Neural cell (in vitro differentiated cells): ENCODE measurements around the gene SCNN1A. TPM values are rescaled to one million over a fixed set of nuclear protein-coding genes. Genes with fewer than 3 reads are reported as not detected.
"Not testable (repeated sequence)": the region's sequence is repeated elsewhere in the genome, so short reads cannot be mapped to it uniquely, and the experiment has no call there.

Source experiments
- H2AFZ ChIP-seq: fragments of 200-600, 300-800 bp; sonication (generic), shearing (Covaris generic); 2 replicates; pipeline ENCODE4 v1.6.0; 2014; ENCODE audit warnings: low read depth, mild to moderate bottlenecking, antibody characterized with exemption, low read length, moderate library complexity
- H3F3A ChIP-seq: fragments of 200-600 bp; shearing (Covaris generic); 2 replicates; pipeline ENCODE4 v1.6.1; 2016; ENCODE audit warnings: mild to moderate bottlenecking, moderate library complexity, mixed read lengths, antibody characterized with exemption, low read length; ENCODE audit not compliant: insufficient read depth, poor library complexity, severe bottlenecking
- H3K27ac ChIP-seq: fragments of 200-600, 300-800 bp; sonication (generic), shearing (Covaris generic); 2 replicates; pipeline ENCODE4 v1.5.1; 2014; ENCODE audit warnings: mild to moderate bottlenecking, low read length, moderate library complexity
- H3K27me3 ChIP-seq: fragments of 300-800, 200-600 bp; sonication (generic), shearing (Covaris generic); 2 replicates; pipeline ENCODE4 v1.6.0; 2014; ENCODE audit warnings: mild to moderate bottlenecking, low read depth, low read length, moderate library complexity; ENCODE audit not compliant: insufficient read depth
- H3K36me3 ChIP-seq: fragments of 300-800, 200-600 bp; sonication (generic), shearing (Covaris generic); 2 replicates; pipeline ENCODE4 v1.5.1; 2014; ENCODE audit warnings: mild to moderate bottlenecking, antibody characterized with exemption, low read length, moderate library complexity; ENCODE audit not compliant: insufficient read depth
- H3K4me2 ChIP-seq: fragments of 300-800, 200-600 bp; sonication (generic), shearing (Covaris generic); 2 replicates; pipeline ENCODE4 v1.6.0; 2014; ENCODE audit warnings: mild to moderate bottlenecking, low read length
- H3K4me3 ChIP-seq: fragments of 300-800, 200-600 bp; sonication (generic), shearing (Covaris generic); 2 replicates; pipeline ENCODE4 v1.5.1; 2014; ENCODE audit warnings: mild to moderate bottlenecking, low read length, moderate library complexity
- H3K79me2 ChIP-seq: fragments of 200-600 bp; shearing (Covaris generic); replicated peaks from 2 replicates; pipeline ENCODE4 v1.6.0; 2014; ENCODE audit warnings: mild to moderate bottlenecking, low read length, moderate library complexity; ENCODE audit not compliant: insufficient read depth
- H3K9ac ChIP-seq: fragments of 300-800, 200-600 bp; sonication (generic), shearing (Covaris generic); 2 replicates; pipeline ENCODE4 v1.6.1; 2016; ENCODE audit warnings: mild to moderate bottlenecking, low read length, mixed read lengths
- H3K9me2 ChIP-seq: fragments of 200-600 bp; shearing (Covaris generic); 2 replicates; pipeline ENCODE4 v1.6.1; 2016; ENCODE audit warnings: mild to moderate bottlenecking, low read length, mixed read lengths; ENCODE audit not compliant: insufficient read depth
- H3K9me3 ChIP-seq: fragments of 200-600, 300-800 bp; sonication (generic), shearing (Covaris generic); 2 replicates; pipeline ENCODE4 v1.6.1; 2016; ENCODE audit warnings: mild to moderate bottlenecking, mixed run types, low read length, moderate library complexity, mixed read lengths
- H4K20me1 ChIP-seq: fragments of 200-600 bp; shearing (Covaris generic); 2 replicates; pipeline ENCODE4 v1.6.1; 2016; ENCODE audit warnings: mild to moderate bottlenecking, mixed run types; ENCODE audit not compliant: insufficient read depth
- EP300 ChIP-seq: fragments of 450-650 bp; conservative IDR thresholded peaks from 2 replicates; pipeline ENCODE4 v1.6.1; 2014; ENCODE audit warnings: antibody characterized with exemption, mild to moderate bottlenecking, moderate library complexity; ENCODE audit not compliant: poor library complexity, severe bottlenecking
- EZH2 ChIP-seq: fragments of 200-600, 300-800 bp; shearing (Covaris generic), sonication (generic); IDR thresholded peaks from 2 replicates; pipeline ENCODE4 v1.6.1; 2014; ENCODE audit warnings: antibody characterized with exemption, low read length, borderline replicate concordance, mild to moderate bottlenecking; ENCODE audit not compliant: insufficient read depth, poor library complexity, severe bottlenecking
- MXI1 ChIP-seq: fragments of 450-650 bp; conservative IDR thresholded peaks from 2 replicates; pipeline ENCODE4 v1.6.1; 2014; ENCODE audit warnings: antibody characterized with exemption, mild to moderate bottlenecking; ENCODE audit not compliant: poor library complexity, severe bottlenecking
- POLR2AphosphoS5 ChIP-seq: IDR thresholded peaks from 2 replicates; pipeline ENCODE4 v1.6.1; 2012
- RAD21 ChIP-seq: fragments of 450-650 bp; conservative IDR thresholded peaks from 2 replicates; pipeline ENCODE4 v1.6.1; 2014; ENCODE audit warnings: antibody characterized with exemption, mild to moderate bottlenecking, moderate library complexity
- SMC3 ChIP-seq: fragments of 450-650 bp; conservative IDR thresholded peaks from 2 replicates; pipeline ENCODE4 v1.6.1; 2014; ENCODE audit warnings: antibody characterized with exemption, mild to moderate bottlenecking, moderate library complexity; ENCODE audit not compliant: poor library complexity
- TAF1 ChIP-seq: IDR thresholded peaks from 2 replicates; pipeline ENCODE4 v1.6.1; 2012; ENCODE audit warnings: low read depth
- polyA plus RNA-seq: library from polyadenylated mRNA; depleted of rRNA; stranded (reverse); fragments of >200 nt; gene quantifications from 2 replicates; pipeline ENCODE4 v1.2.3, GENCODE V29; 2014
- TF ChIP-seq, protein P1 (sequence below): IDR thresholded peaks from 2 replicates; pipeline ENCODE4 v1.6.1; 2012; ENCODE audit warnings: borderline replicate concordance
- TF ChIP-seq, protein P2 (sequence below): fragments of 450-650 bp; IDR thresholded peaks from 2 replicates; pipeline ENCODE4 v1.5.1; 2014; ENCODE audit warnings: antibody characterized with exemption, mild to moderate bottlenecking, moderate library complexity; ENCODE audit not compliant: poor library complexity, severe bottlenecking

Gene SCNN1A
- polyA plus RNA-seq, 1 donor from 2014 or later: not detected

DNA sequence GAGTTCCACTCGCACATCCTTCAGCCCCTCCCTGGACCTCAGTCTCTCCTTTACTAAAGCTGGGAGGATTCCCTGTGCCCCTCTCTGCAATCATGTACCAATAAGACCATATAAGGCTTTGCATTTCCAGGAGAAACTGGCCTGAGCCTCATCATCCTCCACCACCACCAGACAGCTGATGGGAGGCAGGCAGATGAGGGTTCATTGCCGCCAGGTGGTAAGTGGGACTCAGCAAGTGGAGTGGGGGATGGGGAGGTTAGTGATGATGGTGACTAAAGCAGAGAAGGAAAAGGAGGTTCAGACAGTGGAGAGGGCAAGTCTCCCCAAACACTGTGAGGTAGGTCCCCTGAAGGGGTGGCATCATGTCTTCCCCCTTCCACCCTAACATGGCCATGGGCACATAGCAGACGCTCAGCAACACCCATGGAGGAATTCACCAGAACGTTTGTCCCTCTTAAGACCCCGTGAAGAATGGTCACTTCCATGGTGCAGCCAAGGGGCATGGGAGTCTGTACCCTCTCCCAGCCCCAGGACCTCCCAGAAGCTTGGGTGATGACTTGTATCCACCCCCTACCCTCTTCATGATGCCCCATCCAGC, 29.0 kb downstream of the SCNN1A start:
- no peaks in the 10 kb centered on the region for H3K9me2 ChIP-seq
- H3K79me2 ChIP-seq: no peaks in the 10 kb centered on the region
- no peak overlapping the region for H3K9ac ChIP-seq
- H3K36me3 ChIP-seq: no peaks in the 10 kb centered on the region
- no peaks in the 10 kb centered on the region for H4K20me1 ChIP-seq
- no peak overlapping the region for H2AFZ ChIP-seq
- TF ChIP-seq, protein P1, sequence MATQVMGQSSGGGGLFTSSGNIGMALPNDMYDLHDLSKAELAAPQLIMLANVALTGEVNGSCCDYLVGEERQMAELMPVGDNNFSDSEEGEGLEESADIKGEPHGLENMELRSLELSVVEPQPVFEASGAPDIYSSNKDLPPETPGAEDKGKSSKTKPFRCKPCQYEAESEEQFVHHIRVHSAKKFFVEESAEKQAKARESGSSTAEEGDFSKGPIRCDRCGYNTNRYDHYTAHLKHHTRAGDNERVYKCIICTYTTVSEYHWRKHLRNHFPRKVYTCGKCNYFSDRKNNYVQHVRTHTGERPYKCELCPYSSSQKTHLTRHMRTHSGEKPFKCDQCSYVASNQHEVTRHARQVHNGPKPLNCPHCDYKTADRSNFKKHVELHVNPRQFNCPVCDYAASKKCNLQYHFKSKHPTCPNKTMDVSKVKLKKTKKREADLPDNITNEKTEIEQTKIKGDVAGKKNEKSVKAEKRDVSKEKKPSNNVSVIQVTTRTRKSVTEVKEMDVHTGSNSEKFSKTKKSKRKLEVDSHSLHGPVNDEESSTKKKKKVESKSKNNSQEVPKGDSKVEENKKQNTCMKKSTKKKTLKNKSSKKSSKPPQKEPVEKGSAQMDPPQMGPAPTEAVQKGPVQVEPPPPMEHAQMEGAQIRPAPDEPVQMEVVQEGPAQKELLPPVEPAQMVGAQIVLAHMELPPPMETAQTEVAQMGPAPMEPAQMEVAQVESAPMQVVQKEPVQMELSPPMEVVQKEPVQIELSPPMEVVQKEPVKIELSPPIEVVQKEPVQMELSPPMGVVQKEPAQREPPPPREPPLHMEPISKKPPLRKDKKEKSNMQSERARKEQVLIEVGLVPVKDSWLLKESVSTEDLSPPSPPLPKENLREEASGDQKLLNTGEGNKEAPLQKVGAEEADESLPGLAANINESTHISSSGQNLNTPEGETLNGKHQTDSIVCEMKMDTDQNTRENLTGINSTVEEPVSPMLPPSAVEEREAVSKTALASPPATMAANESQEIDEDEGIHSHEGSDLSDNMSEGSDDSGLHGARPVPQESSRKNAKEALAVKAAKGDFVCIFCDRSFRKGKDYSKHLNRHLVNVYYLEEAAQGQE: no peak
- TF ChIP-seq EZH2 (no peak), EP300 (no peak), SMC3 (no peak), MXI1 (no peak), RAD21 (no peak), TAF1 (no peak), POLR2AphosphoS5 (no peak)
- TF ChIP-seq, protein P2, sequence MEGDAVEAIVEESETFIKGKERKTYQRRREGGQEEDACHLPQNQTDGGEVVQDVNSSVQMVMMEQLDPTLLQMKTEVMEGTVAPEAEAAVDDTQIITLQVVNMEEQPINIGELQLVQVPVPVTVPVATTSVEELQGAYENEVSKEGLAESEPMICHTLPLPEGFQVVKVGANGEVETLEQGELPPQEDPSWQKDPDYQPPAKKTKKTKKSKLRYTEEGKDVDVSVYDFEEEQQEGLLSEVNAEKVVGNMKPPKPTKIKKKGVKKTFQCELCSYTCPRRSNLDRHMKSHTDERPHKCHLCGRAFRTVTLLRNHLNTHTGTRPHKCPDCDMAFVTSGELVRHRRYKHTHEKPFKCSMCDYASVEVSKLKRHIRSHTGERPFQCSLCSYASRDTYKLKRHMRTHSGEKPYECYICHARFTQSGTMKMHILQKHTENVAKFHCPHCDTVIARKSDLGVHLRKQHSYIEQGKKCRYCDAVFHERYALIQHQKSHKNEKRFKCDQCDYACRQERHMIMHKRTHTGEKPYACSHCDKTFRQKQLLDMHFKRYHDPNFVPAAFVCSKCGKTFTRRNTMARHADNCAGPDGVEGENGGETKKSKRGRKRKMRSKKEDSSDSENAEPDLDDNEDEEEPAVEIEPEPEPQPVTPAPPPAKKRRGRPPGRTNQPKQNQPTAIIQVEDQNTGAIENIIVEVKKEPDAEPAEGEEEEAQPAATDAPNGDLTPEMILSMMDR: no peak
- no peaks in the 10 kb centered on the region for H3K27me3 ChIP-seq
- H3F3A ChIP-seq: no peaks in the 10 kb centered on the region
- no peak overlapping the region for H3K27ac ChIP-seq
- H3K4me3 ChIP-seq: no peak overlapping the region
- no peak overlapping the region for H3K4me2 ChIP-seq
- H3K9me3 ChIP-seq: no peaks in the 10 kb centered on the region

DNA sequence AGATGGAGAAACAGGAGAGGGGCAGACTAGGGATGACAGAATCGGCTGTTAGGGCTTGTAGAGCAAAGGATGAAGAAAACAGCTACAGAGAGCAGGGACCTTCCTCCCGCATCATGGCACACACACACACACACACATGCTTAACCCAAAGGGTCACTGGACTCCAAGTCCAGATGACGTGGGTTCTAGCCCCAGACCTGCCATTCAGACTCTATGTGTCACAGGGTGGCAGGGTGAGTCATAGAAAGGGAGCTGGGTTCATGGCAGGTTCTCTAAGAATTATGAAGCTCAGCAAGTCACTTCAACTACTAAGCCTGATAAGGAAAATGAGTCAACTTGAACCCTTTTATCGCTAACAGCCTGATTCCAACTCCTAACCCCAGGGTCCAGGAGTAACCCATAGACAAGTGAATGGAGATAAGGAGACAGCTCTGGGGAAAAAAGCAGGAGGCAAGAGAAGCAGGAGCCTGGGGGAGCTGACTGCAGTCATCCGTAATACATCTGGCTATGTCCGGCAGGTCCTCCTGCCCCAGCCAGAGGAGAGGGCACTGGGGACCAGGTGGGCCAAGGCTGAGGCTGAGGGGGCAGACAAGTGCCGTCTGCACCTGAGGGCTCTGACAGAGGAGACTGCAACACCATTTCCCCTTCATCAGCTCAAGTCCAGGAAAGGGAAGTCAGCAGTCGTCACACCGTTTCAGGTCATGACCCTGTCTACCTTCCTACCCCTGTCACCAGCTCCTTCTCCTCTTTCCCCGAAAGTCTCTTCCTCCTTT, 29.9 kb downstream of the SCNN1A start:
- H3K9me2 ChIP-seq: no peaks in the 10 kb centered on the region
- H3K27me3 ChIP-seq: no peaks in the 10 kb centered on the region
- no peak overlapping the region for H3K4me2 ChIP-seq
- TF ChIP-seq, protein P2: no peak
- TF ChIP-seq EP300: no peak
- TF ChIP-seq, protein P1: no peak
- H3K4me3 ChIP-seq: no peak overlapping the region
- no peaks in the 10 kb centered on the region for H3K9me3 ChIP-seq
- H3K9ac ChIP-seq: no peak overlapping the region
- no peaks in the 10 kb centered on the region for H3K79me2 ChIP-seq
- no peaks in the 10 kb centered on the region for H4K20me1 ChIP-seq
- H3K36me3 ChIP-seq: no peaks in the 10 kb centered on the region
- H3F3A ChIP-seq: no peaks in the 10 kb centered on the region
- no peak overlapping the region for H3K27ac ChIP-seq
- no peak overlapping the region for H2AFZ ChIP-seq

DNA sequence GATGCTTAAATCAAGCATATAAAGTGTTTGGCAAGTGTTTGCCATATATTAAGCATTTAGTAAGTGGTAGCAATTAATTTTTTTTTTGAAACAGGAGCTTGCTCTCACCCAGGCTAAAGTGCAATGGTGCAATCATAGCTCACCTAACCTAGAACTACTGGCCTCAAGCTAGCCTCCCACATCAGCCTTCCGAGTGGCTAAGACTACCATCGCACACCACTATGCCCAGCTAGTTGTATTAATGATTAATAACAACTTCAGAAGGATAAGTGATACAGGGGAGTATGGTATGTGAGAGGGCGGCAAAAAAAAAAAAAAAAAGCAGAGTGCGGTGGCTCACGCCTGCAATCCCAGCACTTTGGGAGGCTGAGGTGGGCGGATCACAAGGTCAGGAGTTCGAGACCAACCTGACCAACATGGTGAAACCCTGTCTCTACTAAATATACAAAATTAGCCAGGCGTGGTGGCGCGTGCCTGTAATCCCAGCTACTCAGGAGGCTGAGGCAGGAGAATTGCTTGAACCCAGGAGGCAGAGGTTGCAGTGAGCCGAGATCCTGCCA, 31.2 kb downstream of the SCNN1A start:
- not testable (repeated sequence) for H3K4me3 ChIP-seq, H3K27ac ChIP-seq, H3K4me2 ChIP-seq, H3K9me3 ChIP-seq, H3K27me3 ChIP-seq, H3K36me3 ChIP-seq, H3K9me2 ChIP-seq, H3F3A ChIP-seq, H4K20me1 ChIP-seq, H3K79me2 ChIP-seq, H2AFZ ChIP-seq, H3K9ac ChIP-seq
